NOMO-1 treated with dmso at 0.1 percent for 144 hours (cell line): ENCODE results near the gene CDPF1.
"Not testable (repeated sequence)": the region's sequence is repeated elsewhere in the genome, so short reads cannot be mapped to it uniquely, and the experiment has no call there.

Source experiments
- DNase-seq: peaks from one replicate; lab custom pipeline; 2025; ENCODE audit not compliant: unreplicated experiment; lab: John Stamatoyannopoulos, UW

CDPF1 gene

DNA sequence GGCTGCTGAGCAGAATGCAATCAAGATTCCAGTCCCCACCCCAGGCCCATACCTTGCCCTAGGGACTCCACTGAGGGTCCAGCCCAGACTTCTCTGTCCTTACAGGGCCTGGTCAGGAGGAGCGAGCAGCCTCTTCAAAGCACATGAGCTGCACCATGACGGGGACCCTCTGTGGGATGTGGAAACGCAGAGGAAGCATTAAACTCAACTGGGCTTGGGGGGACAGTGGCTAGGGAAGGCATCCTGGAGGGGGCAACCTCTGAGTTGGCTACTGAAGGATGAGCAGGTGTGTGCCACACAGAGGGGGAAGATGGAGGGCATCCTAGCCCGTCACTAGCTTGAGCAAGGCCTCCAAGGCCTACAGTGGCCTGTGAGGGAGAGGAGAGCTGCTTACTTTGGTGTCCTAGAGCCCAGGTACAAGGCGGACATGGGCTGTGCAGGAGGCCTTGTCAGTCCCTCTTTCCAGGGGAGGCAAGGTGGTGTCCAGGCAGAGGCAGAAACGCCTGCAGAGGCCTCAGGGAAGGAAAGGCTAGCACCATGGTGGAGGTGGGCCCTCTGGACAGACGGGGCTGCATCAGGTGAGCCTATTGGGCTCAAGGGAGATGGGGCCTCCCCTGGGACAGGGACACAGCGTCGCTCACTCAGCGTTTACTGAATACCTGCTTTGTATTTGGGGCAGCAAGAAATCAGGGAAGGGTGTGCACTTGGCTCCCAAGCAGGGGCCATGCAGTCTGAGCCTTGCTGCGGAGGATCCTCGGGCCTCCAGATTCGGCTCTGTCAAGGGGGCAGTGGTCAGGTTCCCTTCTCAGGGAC, 32.0 kb upstream of the CDPF1 start:
- no peak for DNase-seq

- no peak for DNase-seq
Observed at GRCh38 chr22:46280999-46281623, 31.0 kb upstream of the CDPF1 start.

GRCh38 chr22:46280063-46280817, 30.1 kb upstream of the CDPF1 start:
- DNase-seq: no peak

- DNase-seq: no peak
Observed at GRCh38 chr22:46278656-46279645, 28.9 kb upstream of the CDPF1 start.

- no peak for DNase-seq
Observed at GRCh38 chr22:46276563-46276962, 26.5 kb upstream of the CDPF1 start.

DNA sequence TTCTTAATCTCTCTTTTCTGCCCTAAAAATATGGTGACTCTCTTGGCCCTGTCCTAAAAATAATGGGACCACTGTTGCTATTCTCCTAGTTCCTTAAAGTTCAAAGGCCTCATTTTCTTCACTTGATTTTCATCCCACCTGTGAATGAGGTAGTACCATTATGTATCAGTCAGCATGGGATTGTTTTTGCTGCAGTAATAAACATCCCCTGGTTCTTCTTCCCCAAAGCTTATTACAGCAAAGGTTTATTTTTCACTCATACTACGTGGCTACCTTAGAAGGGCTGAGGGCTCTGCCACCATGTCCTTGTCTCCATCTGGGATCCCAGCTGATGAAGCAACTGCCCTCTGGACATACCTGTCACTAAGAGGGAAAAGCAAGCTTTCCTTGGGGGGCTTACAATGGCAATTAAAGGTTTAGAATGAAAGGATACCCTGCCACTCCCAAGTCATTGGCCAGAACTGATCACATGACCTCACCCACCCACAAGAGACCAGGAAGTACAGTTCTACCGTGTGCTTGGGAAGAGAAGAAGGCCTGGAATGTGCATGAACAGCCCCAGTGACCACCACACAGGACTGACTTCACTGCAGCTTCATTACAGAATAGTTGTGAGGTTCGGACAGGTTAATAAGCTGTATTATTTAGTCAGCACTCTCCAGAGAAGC, 25.5 kb upstream of the CDPF1 start:
- no peak for DNase-seq

DNA sequence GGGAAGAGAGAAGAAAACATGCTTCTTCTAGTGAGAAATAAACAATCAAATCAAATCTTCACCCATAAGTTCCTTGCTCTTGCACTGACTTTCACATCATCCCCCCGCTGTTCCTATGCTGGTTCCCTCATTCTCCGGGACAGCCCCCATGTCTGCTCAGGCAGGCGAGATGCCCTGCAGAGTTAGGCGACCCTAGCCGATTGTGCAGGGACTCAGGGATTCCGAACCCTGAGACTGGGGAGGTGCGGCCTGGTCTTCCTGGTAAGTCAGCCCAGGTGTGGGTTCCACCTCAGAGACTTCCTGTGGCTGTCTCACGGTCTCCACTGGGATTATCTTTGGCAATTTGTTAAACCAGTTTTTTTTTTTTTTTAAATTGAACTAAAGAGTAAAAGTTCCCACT, 24.3 kb upstream of the CDPF1 start:
- DNase-seq: no peak

GRCh38 chr22:46273432-46274148, 23.5 kb upstream of the CDPF1 start:
- no peak for DNase-seq

DNA sequence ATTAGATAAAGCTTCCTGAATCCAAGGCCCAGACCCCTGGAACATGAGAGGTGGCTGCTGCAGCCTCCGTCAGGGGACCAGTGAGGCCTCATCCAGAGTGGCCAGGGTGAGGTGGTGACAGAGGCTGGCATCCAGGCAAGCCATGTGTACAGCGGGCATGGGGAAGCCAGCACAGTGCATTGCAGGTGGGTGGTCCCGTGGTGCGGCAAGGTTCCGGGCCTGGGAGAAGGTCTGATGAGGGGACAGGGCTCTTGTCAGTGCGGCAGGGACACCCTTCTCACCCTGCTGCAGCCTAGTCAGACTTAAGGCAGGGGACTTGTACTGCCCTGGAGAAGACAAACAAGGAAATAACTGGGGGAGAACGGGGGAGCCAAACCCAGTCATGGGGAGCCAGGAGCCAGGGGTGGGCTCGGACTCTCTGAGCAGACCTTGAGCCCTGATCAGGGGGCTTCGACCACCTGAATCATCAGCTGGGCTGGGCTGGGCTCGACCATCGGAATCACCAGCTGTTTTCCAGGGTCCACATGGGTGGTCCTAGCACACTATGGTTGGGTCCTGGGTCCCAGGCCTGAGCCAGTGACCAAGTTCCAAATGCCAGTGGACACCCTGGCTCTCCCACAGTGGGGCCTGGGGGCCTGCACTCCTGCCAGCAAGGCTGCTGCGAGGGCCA, 22.8 kb upstream of the CDPF1 start:
- DNase-seq: no peak

- DNase-seq: no peak
Observed at GRCh38 chr22:46272196-46272595, 22.1 kb upstream of the CDPF1 start.

DNA sequence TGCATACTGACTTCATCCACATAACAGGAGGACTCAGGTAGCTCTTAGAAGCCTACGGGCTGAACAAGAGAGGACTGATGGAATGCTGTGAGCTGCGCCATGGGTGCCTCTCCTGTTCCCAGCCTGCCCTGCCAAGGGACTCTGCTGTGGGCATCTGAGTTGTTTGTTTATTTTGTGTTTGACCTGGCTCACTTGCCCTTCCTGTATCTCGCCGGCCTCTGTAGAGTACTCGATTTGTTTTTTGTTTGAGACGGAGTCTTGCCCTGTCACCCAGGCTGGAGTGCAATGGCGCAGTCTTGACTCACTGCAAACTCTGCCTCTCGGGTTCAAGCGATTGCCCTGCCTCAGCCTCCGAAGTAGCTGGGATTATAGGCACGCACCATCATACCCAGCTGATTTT, 19.5 kb upstream of the CDPF1 start:
- DNase-seq: no peak

GRCh38 chr22:46267431-46268279, 17.6 kb upstream of the CDPF1 start, which contains the start of gene TTC38:
Gene TTC38 (plus strand): TSS chr22:46268008. CDS start chr22:46268040, 32 bp downstream.
- peak; percentile 42 for DNase-seq

DNA sequence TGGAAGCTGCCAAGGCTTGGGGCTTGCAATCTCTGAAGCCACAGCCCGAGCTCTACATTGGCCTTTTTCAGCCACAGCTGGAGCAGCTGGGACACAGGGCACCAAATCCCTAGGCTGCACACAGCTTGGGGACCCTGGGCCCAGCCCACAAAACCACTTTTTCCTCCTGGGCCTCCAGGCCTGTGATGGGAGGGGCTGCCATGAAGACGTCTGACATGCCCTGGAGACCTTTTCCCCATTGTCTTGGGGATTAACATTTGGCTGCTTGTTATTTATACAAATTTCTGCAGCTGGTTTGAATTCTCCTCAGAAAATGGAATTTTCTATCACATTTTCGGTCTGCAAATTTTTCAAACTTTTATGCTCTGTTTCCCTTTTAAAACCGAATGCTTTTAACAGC, 15.5 kb upstream of the CDPF1 start:
- not testable (repeated sequence) for DNase-seq

DNA sequence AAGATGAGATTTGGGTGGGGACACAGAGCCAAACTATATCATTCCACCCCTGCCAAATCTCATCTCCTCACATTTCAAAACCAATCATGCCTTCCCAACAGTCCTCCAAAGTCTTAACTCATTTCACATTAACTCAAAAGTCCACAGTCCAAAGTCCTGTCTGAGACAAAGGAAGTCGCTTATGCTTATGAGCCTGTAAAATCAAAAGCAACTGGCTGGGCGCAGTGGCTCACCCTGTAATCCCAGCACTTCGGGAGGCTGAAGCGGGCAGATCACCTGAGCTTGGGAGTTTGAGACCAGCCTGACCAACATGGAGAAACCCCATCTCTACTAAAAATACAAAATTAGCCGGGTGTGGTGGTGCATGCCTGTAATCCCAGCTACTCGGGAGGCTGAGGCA, 14.4 kb upstream of the CDPF1 start:
- not testable (repeated sequence) for DNase-seq

- DNase-seq: no peak
Observed at GRCh38 chr22:46263216-46263590, 13.1 kb upstream of the CDPF1 start, which contains the start of gene PKDREJ. Gene PKDREJ (minus strand): TSS chr22:46263343. CDS start chr22:46263322, 21 bp downstream.

DNA sequence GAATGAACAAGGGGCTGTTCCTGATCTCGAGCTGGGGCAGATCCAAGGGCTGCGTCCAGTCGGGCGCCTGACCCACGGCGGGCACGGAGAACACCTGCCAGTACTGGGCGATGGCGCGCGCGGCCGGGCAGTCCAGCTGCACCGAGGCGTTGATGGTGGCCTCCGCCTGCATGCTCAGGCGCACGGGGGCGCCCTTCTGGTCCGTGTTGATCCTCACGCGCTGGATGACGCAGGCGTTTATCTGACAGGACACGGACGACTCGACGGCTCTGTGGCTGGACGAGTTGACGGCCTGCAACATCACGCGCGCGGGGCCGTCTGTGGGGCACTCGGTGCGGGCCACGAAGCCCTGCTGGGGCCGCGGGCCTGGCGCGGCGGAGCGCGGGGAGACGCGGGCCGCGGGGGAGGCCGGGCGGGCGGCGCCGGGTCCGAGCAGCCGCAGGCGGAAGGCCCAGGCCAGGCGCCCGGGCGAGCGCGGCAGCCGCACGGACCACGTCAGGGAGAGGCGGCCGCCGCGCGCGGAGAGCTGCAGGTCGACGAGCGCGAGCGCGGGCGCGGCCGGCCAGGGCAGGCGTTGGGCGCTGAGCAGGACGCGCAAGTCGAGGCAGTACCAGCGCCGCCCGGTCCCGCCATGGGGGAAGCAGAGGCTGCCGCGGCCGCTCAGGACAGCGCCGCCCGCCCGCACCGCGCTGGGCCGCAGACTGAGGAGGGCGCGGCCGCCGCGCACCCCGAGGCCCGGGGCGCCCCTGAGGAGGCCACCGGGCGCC, 12.5 kb upstream of the CDPF1 start:
- no peak for DNase-seq

DNA sequence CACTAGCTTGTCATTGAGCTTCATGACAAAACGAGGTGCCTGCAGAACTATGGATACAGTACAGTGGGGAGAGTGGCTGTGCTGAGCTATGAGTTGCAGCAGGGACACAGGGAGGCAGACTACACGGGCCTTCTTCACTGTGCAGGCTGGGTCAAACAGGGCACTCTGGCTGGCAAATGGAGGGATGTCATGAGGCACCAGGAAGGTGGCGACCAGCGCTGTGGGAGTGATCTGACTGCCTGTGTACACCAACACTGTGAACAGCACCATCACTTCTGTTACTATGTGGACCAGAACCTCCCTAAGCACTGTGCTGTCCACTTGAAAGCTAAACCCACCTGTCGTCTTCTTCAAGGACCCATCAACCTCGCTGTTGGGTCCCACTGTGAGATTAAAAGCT, 9.9 kb upstream of the CDPF1 start:
- no peak for DNase-seq
